ACC112 (cell line): ENCODE data around the gene CTIF.

ENCODE experiments used
- H2AFZ ChIP-seq: fragments of 200-600 bp; sonication (generic); one replicate; pipeline ENCODE4 v1.6.0; 2017; ENCODE audit warnings: antibody characterized with exemption, low read length; ENCODE audit not compliant: unreplicated experiment
- H3K27ac ChIP-seq: fragments of 200-600 bp; sonication (generic); 2 replicates; pipeline ENCODE4 v1.5.1; 2014; ENCODE audit warnings: low read depth, mild to moderate bottlenecking, antibody characterized with exemption, low read length, moderate library complexity
- H3K27me3 ChIP-seq: fragments of 200-600 bp; sonication (generic); 2 replicates; pipeline ENCODE4 v1.6.1; 2014; ENCODE audit warnings: mild to moderate bottlenecking, antibody characterized with exemption, low read length, moderate library complexity, mixed read lengths; ENCODE audit not compliant: insufficient read depth
- H3K36me3 ChIP-seq: fragments of 200-600 bp; sonication (generic); 2 replicates; pipeline ENCODE4 v1.6.1; 2016; ENCODE audit warnings: mild to moderate bottlenecking, antibody characterized with exemption, low read length, moderate library complexity, mixed read lengths; ENCODE audit not compliant: insufficient read depth
- H3K4me1 ChIP-seq: fragments of 200-600 bp; sonication (generic); one replicate; pipeline ENCODE4 v1.6.1; 2016; ENCODE audit warnings: low read length, mixed read lengths; ENCODE audit not compliant: insufficient read depth, unreplicated experiment, control insufficient read depth
- H3K4me3 ChIP-seq: fragments of 200-600 bp; sonication (generic); 2 replicates; pipeline ENCODE4 v1.5.1; 2014; ENCODE audit warnings: mild to moderate bottlenecking, low read depth, low read length
- H3K79me2 ChIP-seq: fragments of 200-600 bp; sonication (generic); one replicate; pipeline ENCODE4 v1.6.0; 2016; ENCODE audit warnings: low read length; ENCODE audit not compliant: control insufficient read depth, unreplicated experiment, insufficient read depth

Gene CTIF

GRCh38 chr18:48635806-48636205 is 97.0 kb downstream of the CTIF start:
- Histone ChIP-seq H3K4me3 (no peak overlapping the region), H2AFZ (no peak overlapping the region), H3K36me3 (no peaks in the 10 kb centered on the region; the same call in 1 of the 2 replicates), H3K27ac (no peak overlapping the region), H3K79me2 (no peaks in the 10 kb centered on the region), H3K4me1 (peaks cover 9% of the 10 kb centered on the region), H3K27me3 (no peaks in the 10 kb centered on the region)

GRCh38 chr18:48636436-48636835 is 97.6 kb downstream of the CTIF start:
- H3K4me1 ChIP-seq = peaks cover 15% of the 10 kb centered on the region
- no peak overlapping the region for H2AFZ ChIP-seq
- H3K27me3 ChIP-seq = no peaks in the 10 kb centered on the region
- H3K79me2 ChIP-seq = peaks cover 6% of the 10 kb centered on the region
- H3K27ac ChIP-seq = no peak overlapping the region
- H3K36me3 ChIP-seq = no peaks in the 10 kb centered on the region; the same call in 1 of the 2 replicates
- no peak overlapping the region for H3K4me3 ChIP-seq

GRCh38 chr18:48637081-48637990 is 98.5 kb downstream of the CTIF start:
- no peaks in the 10 kb centered on the region for H3K27me3 ChIP-seq
- H3K4me3 ChIP-seq = no peak overlapping the region
- no peak overlapping the region for H2AFZ ChIP-seq
- no peak overlapping the region for H3K27ac ChIP-seq
- peaks cover 17% of the 10 kb centered on the region for H3K4me1 ChIP-seq
- peaks cover 9% of the 10 kb centered on the region for H3K36me3 ChIP-seq
- peaks cover 9% of the 10 kb centered on the region for H3K79me2 ChIP-seq

- Histone ChIP-seq H2AFZ (no peak overlapping the region), H3K27me3 (no peaks in the 10 kb centered on the region), H3K79me2 (peaks cover 9% of the 10 kb centered on the region), H3K27ac (no peak overlapping the region), H3K4me3 (no peak overlapping the region), H3K4me1 (peaks cover 17% of the 10 kb centered on the region), H3K36me3 (peaks cover 10% of the 10 kb centered on the region)
Measured at GRCh38 chr18:48638451-48638850, 99.6 kb downstream of the CTIF start.

- Histone ChIP-seq H3K36me3 (peaks cover 10% of the 10 kb centered on the region), H3K79me2 (peaks cover 9% of the 10 kb centered on the region), H2AFZ (no peak overlapping the region), H3K27ac (no peak overlapping the region), H3K4me1 (peaks cover 17% of the 10 kb centered on the region), H3K4me3 (no peak overlapping the region), H3K27me3 (no peaks in the 10 kb centered on the region)
Measured at GRCh38 chr18:48638896-48639771, 100.3 kb downstream of the CTIF start.

GRCh38 chr18:48639772-48640432 is 101.1 kb downstream of the CTIF start:
- H2AFZ ChIP-seq = no peak overlapping the region
- no peak overlapping the region for H3K27ac ChIP-seq
- H3K79me2 ChIP-seq = peaks cover 9% of the 10 kb centered on the region
- H3K27me3 ChIP-seq = no peaks in the 10 kb centered on the region
- H3K4me3 ChIP-seq = no peak overlapping the region
- H3K4me1 ChIP-seq = peaks cover 17% of the 10 kb centered on the region
- H3K36me3 ChIP-seq = peaks cover 10% of the 10 kb centered on the region

GRCh38 chr18:48640566-48641270 is 101.9 kb downstream of the CTIF start:
- H3K79me2 ChIP-seq = peaks cover 9% of the 10 kb centered on the region
- peaks cover 10% of the 10 kb centered on the region for H3K36me3 ChIP-seq
- H3K27ac ChIP-seq = peak overlapping the region; percentile 18; the same call in 1 of the 2 replicates
- H3K4me3 ChIP-seq = peak overlapping the region; percentile 28; the same call in 1 of the 2 replicates
- peaks cover 17% of the 10 kb centered on the region for H3K4me1 ChIP-seq
- H3K27me3 ChIP-seq = no peaks in the 10 kb centered on the region
- no peak overlapping the region for H2AFZ ChIP-seq

GRCh38 chr18:48641981-48642380 is 103.2 kb downstream of the CTIF start:
- Histone ChIP-seq H3K27ac (no peak overlapping the region), H3K27me3 (no peaks in the 10 kb centered on the region), H3K79me2 (peaks cover 9% of the 10 kb centered on the region), H3K4me1 (peaks cover 17% of the 10 kb centered on the region), H3K36me3 (peaks cover 10% of the 10 kb centered on the region), H3K4me3 (no peak overlapping the region), H2AFZ (no peak overlapping the region)

GRCh38 chr18:48642503-48642902 is 103.7 kb downstream of the CTIF start:
- Histone ChIP-seq H3K4me3 (no peak overlapping the region), H3K79me2 (peaks cover 9% of the 10 kb centered on the region), H3K27ac (no peak overlapping the region), H3K36me3 (peaks cover 10% of the 10 kb centered on the region), H2AFZ (no peak overlapping the region), H3K27me3 (no peaks in the 10 kb centered on the region), H3K4me1 (peaks cover 17% of the 10 kb centered on the region)

- peaks cover 10% of the 10 kb centered on the region for H3K36me3 ChIP-seq
- no peak overlapping the region for H3K4me3 ChIP-seq
- H3K4me1 ChIP-seq = peaks cover 17% of the 10 kb centered on the region
- H3K79me2 ChIP-seq = peaks cover 9% of the 10 kb centered on the region
- no peaks in the 10 kb centered on the region for H3K27me3 ChIP-seq
- no peak overlapping the region for H3K27ac ChIP-seq
- H2AFZ ChIP-seq = no peak overlapping the region
Measured at GRCh38 chr18:48643262-48643661, 104.4 kb downstream of the CTIF start.
